ENCODE measurements around the gene VKORC1.

VKORC1 gene

DNA sequence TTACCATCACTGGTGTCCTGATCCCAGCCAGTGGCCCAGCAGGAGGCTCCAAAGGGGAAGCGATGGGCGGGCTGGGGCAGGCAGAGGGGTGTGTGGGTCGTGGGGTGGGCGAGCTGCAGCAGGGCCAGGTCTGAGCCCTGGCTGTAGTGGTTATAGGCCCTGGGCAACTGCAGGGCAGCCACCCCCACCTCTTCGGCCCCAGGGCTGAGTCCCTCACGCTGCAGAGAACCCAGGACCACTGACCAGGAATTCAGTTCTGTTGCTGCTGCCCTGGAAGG lies 8.0 kb downstream of the VKORC1 start:
- DNase-seq (ENCODE audit: low read depth), result no peak
- no peak overlapping the region for H3K4me3 ChIP-seq (ENCODE audit: control insufficient read depth, low read depth, low read length)
- TF ChIP-seq, protein P1, sequence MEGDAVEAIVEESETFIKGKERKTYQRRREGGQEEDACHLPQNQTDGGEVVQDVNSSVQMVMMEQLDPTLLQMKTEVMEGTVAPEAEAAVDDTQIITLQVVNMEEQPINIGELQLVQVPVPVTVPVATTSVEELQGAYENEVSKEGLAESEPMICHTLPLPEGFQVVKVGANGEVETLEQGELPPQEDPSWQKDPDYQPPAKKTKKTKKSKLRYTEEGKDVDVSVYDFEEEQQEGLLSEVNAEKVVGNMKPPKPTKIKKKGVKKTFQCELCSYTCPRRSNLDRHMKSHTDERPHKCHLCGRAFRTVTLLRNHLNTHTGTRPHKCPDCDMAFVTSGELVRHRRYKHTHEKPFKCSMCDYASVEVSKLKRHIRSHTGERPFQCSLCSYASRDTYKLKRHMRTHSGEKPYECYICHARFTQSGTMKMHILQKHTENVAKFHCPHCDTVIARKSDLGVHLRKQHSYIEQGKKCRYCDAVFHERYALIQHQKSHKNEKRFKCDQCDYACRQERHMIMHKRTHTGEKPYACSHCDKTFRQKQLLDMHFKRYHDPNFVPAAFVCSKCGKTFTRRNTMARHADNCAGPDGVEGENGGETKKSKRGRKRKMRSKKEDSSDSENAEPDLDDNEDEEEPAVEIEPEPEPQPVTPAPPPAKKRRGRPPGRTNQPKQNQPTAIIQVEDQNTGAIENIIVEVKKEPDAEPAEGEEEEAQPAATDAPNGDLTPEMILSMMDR (IDR thresholded peaks at IDR 0.05; ENCODE audit: control insufficient read depth, insufficient read depth, low read depth, low read length, missing control alignments), result no peak

DNA sequence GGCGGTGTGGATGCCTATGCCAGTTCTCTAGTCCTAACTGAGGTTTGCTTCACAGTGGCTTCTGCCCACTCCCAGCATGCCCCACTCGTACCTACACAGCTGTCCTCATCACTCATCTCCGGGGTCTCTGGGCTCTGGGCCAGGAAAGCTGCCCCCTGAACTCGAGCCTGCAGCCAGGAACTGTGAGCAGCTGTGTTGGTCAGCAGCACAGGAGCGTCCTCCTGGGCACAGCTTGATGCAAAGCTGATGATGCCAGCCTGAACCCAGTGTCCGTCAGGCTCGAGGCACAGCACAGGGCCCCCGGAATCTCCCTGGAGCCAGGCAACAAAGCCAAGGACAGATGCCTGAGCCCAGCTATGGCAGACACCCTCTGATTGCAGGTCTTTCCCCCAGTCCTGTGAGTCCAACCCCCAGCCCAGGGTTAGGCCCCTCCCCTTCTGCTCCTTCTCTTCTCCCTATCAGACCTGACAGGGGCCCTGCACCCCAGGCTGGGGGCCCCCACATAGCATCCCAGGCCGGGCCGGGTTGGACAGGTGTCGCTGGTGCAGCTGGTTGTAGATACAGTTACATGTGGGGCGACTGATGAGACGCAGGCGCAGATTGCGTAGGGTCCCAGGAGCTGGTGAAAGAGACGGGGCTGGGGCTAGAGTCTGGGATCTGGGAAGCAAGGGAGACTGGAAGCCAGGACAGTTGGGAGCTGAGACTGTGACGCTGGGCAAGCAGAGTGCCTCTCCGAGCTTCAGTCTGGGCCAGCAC lies 8.5 kb downstream of the VKORC1 start:
- TF ChIP-seq, protein P1 (IDR thresholded peaks at IDR 0.05; ENCODE audit: control insufficient read depth, insufficient read depth, low read depth, low read length, missing control alignments), result no peak
- DNase-seq (ENCODE audit: low read depth), result no peak

DNA sequence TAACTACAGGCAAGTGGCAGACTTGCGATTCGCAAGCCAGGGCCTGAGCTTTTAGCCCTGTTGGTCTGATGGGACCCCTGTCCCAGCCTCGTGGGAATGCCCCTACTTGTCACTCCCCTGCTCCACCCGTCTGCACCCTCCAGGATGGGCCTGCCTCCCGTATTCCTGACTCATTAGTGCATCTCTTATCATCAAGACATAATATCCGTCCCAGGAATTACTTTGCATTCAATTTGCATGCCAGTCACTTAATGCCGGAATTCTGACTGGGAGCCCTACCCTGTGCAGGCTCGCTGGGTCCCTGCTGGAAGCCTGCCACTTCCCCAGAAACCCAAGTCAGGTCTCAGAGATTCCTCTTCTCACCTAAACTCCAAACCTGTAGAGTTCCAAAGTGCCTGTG lies 9.2 kb downstream of the VKORC1 start:
- TF ChIP-seq, protein P1 (IDR thresholded peaks at IDR 0.05; ENCODE audit: control insufficient read depth, insufficient read depth, low read depth, low read length, missing control alignments), result no peak
- no peak overlapping the region for H3K4me3 ChIP-seq (ENCODE audit: control insufficient read depth, low read depth, low read length)
- no peak for DNase-seq (ENCODE audit: low read depth)

More for the DNA sequence above, 8.5 kb downstream of the VKORC1 start:
- H3K4me3 ChIP-seq (ENCODE audit: control insufficient read depth, low read depth, low read length), result no peak overlapping the region

DNA sequence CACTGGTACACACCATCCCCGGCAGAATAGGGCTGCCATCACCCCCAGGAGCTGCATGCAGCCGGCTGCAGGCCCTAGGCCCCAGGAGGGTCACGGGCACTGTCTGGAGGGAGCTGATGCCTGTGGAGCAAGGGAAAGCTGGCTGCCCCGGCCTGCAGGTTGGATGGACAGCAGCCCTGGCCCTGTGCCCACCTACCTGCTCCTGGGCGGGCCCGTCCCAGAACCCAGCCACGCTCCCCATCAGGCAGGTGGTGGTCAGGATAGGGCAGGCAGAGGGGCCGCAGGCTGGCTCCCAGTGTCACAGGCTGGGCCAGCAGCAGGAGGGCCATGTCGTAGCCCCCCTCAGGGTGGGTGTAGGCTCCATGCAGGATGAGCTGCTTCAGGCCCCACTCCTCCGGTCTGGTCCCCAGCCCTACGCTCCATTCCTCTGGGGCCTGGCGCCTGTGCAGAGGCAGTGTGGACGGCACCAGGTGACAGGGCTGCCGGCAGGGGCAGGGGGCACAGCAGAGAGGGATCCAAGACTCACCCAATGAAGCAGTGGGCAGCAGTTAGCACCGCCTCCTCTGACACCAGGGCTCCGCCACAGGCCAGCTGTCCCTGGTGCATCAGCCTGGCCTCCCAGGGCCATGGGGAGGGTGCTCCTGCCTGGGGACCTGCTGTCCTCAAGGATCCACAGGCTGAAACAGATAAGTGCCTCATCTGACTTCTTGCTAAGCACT lies 9.9 kb downstream of the VKORC1 start:
- H3K4me3 ChIP-seq (ENCODE audit: control insufficient read depth, low read depth, low read length), result no peak overlapping the region
- DNase-seq (ENCODE audit: low read depth), result no peak
- TF ChIP-seq, protein P1 (IDR thresholded peaks at IDR 0.05; ENCODE audit: control insufficient read depth, insufficient read depth, low read depth, low read length, missing control alignments), result no peak

DNA sequence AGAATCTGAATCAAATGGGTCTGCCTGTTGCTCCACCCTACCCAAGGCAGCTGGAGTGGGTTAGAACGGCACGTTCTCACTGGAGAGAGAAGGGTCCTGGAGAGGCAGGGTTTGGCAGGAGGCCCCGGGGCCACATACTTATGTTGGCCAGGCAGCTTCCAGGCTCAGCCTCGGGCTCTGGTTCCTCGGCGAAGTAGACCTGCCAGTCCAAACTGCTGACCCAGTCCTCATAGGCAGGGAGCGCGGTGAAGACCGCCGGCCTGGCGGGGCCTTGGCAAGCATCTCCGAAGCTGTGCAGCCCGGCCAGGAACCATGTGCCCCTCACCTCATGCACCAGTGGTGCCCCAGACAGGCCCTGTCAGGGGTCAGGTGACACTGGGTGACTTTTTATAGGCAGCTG lies 10.6 kb downstream of the VKORC1 start:
- no peak overlapping the region for H3K4me3 ChIP-seq (ENCODE audit: control insufficient read depth, low read depth, low read length)
- no peak for DNase-seq (ENCODE audit: low read depth)
- TF ChIP-seq, protein P1 (IDR thresholded peaks at IDR 0.05; ENCODE audit: control insufficient read depth, insufficient read depth, low read depth, low read length, missing control alignments), result no peak

DNA sequence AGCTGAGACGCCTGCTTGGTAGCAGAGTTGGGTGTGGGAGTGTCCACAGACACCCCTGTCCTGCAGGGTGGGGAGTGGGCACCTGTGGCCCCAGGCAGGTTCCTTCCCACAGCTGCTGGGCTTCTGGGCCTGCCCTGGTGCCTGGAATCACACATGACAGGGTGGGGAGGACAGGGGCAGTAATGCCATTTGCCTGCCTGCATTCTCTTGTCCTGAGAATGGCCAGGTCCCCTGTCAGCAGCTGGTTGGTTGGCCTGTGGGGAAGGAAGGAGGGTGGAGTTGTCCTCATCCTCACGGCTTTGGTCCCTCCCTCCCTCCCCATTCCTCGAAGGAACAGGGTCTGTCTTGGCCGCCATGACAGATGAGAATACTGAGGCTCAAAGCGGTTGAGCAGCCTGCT lies 11.0 kb downstream of the VKORC1 start:
- TF ChIP-seq, protein P1 (IDR thresholded peaks at IDR 0.05; ENCODE audit: control insufficient read depth, insufficient read depth, low read depth, low read length, missing control alignments), result no peak
- DNase-seq (ENCODE audit: low read depth), result no peak
- no peak overlapping the region for H3K4me3 ChIP-seq (ENCODE audit: control insufficient read depth, low read depth, low read length)

All from AG09309 (cell line).